ENCODE measurements around the gene LRRFIP1. TPM values are rescaled to one million over a fixed set of nuclear protein-coding genes. Genes with fewer than 3 reads are reported as not detected.
"Not testable (repeated sequence)": the region's sequence is repeated elsewhere in the genome, so short reads cannot be mapped to it uniquely, and the experiment has no call there.

LRRFIP1 gene
- polyA plus RNA-seq, 1 donor from 2014 or later, result 96.3 TPM

DNA sequence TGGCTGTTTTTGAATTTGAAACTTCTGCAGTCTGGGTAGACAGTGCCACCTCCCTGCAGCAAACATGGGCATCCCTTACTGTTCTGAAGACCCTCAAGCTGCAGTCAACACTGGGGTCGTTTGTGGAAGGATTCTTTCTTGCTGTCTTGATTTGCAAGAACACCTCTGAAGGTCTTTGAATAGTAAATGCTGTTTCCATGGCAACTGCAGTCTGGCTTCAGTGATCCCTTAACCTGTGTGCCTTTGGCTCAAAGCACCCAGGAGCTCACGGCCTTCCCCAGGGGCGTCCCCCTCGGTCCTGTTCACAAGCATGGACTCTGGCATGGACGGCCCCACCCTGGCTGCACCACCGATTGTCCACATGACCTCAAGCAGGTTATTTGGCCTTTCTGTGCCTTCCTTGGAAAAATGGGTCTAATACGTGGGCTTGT is 38.3 kb downstream of the LRRFIP1 start:
- H3K27me3 ChIP-seq (ENCODE audit: insufficient read depth, low read depth, low read length), result no peaks in the 10 kb centered on the region
- peaks cover 13% of the 10 kb centered on the region for H3K79me2 ChIP-seq (replicated peaks; ENCODE audit: insufficient read depth, low read length)
- H3K9ac ChIP-seq (ENCODE audit: low read length), result peak overlapping the region; percentile 27
- H2AFZ ChIP-seq (ENCODE audit: low read depth, low read length), result no peak overlapping the region
- peaks cover 3% of the 10 kb centered on the region for H3F3A ChIP-seq (ENCODE audit: insufficient read depth, low read length, poor library complexity, severe bottlenecking)
- H3K4me2 ChIP-seq (ENCODE audit: low read length), result peak overlapping the region; percentile 22
- H3K27ac ChIP-seq (ENCODE audit: low read length), result peak overlapping the region; percentile 68
- H3K9me3 ChIP-seq (ENCODE audit: low read length), result no peaks in the 10 kb centered on the region
- no peaks in the 10 kb centered on the region for H3K36me3 ChIP-seq (ENCODE audit: insufficient read depth, low read length)
- H4K20me1 ChIP-seq (ENCODE audit: insufficient read depth), result no peaks in the 10 kb centered on the region
- H3K9me2 ChIP-seq (ENCODE audit: insufficient read depth, low read length), result no peaks in the 10 kb centered on the region
- TF ChIP-seq EP300 (conservative IDR thresholded peaks at IDR 0.05; ENCODE audit: poor library complexity, severe bottlenecking) (peak; percentile 51), MXI1 (conservative IDR thresholded peaks at IDR 0.05; ENCODE audit: poor library complexity, severe bottlenecking) (peak; percentile 61), EZH2 (IDR thresholded peaks at IDR 0.05; ENCODE audit: borderline replicate concordance, insufficient read depth, low read length, poor library complexity, severe bottlenecking) (no peak), RAD21 (conservative IDR thresholded peaks at IDR 0.05) (peak; percentile 63), SMC3 (conservative IDR thresholded peaks at IDR 0.05; ENCODE audit: poor library complexity) (peak; percentile 53), POLR2AphosphoS5 (IDR thresholded peaks at IDR 0.05) (no peak), TAF1 (IDR thresholded peaks at IDR 0.05; ENCODE audit: low read depth) (no peak)
- TF ChIP-seq, protein P1, sequence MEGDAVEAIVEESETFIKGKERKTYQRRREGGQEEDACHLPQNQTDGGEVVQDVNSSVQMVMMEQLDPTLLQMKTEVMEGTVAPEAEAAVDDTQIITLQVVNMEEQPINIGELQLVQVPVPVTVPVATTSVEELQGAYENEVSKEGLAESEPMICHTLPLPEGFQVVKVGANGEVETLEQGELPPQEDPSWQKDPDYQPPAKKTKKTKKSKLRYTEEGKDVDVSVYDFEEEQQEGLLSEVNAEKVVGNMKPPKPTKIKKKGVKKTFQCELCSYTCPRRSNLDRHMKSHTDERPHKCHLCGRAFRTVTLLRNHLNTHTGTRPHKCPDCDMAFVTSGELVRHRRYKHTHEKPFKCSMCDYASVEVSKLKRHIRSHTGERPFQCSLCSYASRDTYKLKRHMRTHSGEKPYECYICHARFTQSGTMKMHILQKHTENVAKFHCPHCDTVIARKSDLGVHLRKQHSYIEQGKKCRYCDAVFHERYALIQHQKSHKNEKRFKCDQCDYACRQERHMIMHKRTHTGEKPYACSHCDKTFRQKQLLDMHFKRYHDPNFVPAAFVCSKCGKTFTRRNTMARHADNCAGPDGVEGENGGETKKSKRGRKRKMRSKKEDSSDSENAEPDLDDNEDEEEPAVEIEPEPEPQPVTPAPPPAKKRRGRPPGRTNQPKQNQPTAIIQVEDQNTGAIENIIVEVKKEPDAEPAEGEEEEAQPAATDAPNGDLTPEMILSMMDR (IDR thresholded peaks at IDR 0.05; ENCODE audit: poor library complexity, severe bottlenecking), result peak; percentile 51
- TF ChIP-seq, protein P2, sequence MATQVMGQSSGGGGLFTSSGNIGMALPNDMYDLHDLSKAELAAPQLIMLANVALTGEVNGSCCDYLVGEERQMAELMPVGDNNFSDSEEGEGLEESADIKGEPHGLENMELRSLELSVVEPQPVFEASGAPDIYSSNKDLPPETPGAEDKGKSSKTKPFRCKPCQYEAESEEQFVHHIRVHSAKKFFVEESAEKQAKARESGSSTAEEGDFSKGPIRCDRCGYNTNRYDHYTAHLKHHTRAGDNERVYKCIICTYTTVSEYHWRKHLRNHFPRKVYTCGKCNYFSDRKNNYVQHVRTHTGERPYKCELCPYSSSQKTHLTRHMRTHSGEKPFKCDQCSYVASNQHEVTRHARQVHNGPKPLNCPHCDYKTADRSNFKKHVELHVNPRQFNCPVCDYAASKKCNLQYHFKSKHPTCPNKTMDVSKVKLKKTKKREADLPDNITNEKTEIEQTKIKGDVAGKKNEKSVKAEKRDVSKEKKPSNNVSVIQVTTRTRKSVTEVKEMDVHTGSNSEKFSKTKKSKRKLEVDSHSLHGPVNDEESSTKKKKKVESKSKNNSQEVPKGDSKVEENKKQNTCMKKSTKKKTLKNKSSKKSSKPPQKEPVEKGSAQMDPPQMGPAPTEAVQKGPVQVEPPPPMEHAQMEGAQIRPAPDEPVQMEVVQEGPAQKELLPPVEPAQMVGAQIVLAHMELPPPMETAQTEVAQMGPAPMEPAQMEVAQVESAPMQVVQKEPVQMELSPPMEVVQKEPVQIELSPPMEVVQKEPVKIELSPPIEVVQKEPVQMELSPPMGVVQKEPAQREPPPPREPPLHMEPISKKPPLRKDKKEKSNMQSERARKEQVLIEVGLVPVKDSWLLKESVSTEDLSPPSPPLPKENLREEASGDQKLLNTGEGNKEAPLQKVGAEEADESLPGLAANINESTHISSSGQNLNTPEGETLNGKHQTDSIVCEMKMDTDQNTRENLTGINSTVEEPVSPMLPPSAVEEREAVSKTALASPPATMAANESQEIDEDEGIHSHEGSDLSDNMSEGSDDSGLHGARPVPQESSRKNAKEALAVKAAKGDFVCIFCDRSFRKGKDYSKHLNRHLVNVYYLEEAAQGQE (IDR thresholded peaks at IDR 0.05; ENCODE audit: borderline replicate concordance), result peak; percentile 37
- H3K4me3 ChIP-seq (ENCODE audit: low read length), result peak overlapping the region; percentile 44

DNA sequence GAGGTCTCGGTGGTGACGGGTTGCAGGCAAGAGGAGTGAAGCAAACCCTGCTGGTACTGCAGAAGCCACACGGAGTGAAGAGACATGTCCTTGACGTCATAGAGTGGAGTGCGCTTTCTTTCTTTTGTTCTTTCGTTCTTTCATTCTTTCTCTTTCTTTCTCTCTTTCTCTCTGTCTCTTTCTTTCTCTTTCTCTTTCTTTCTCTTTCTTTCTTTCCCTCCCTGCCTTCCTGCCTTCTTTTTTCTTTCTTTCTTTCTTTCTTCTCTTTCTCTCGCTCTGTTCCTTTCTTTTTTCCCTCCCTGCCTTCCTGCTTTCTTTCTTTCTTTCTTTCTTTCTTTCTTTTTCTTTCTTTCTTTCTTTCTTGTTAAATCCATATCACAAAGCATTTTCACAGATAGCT is 39.2 kb downstream of the LRRFIP1 start:
- Histone ChIP-seq H3K9me2 (ENCODE audit: insufficient read depth, low read length) (no peaks in the 10 kb centered on the region), H2AFZ (ENCODE audit: low read depth, low read length) (no peak overlapping the region), H3K4me2 (ENCODE audit: low read length) (no peak overlapping the region), H3F3A (ENCODE audit: insufficient read depth, low read length, poor library complexity, severe bottlenecking) (peaks cover 3% of the 10 kb centered on the region), H3K9ac (ENCODE audit: low read length) (no peak overlapping the region), H3K79me2 (replicated peaks; ENCODE audit: insufficient read depth, low read length) (peaks cover 13% of the 10 kb centered on the region), H3K36me3 (ENCODE audit: insufficient read depth, low read length) (no peaks in the 10 kb centered on the region), H4K20me1 (ENCODE audit: insufficient read depth) (no peaks in the 10 kb centered on the region), H3K27me3 (ENCODE audit: insufficient read depth, low read depth, low read length) (no peaks in the 10 kb centered on the region), H3K9me3 (ENCODE audit: low read length) (no peaks in the 10 kb centered on the region), H3K27ac (ENCODE audit: low read length) (peak overlapping the region; percentile 68), H3K4me3 (ENCODE audit: low read length) (no peak overlapping the region)
- TF ChIP-seq EZH2 (IDR thresholded peaks at IDR 0.05; ENCODE audit: borderline replicate concordance, insufficient read depth, low read length, poor library complexity, severe bottlenecking) (no peak), EP300 (conservative IDR thresholded peaks at IDR 0.05; ENCODE audit: poor library complexity, severe bottlenecking) (no peak), MXI1 (conservative IDR thresholded peaks at IDR 0.05; ENCODE audit: poor library complexity, severe bottlenecking) (no peak), SMC3 (conservative IDR thresholded peaks at IDR 0.05; ENCODE audit: poor library complexity) (no peak), POLR2AphosphoS5 (IDR thresholded peaks at IDR 0.05) (no peak), TAF1 (IDR thresholded peaks at IDR 0.05; ENCODE audit: low read depth) (no peak), RAD21 (conservative IDR thresholded peaks at IDR 0.05) (no peak)
- TF ChIP-seq, protein P1 (IDR thresholded peaks at IDR 0.05; ENCODE audit: poor library complexity, severe bottlenecking), result no peak
- TF ChIP-seq, protein P2 (IDR thresholded peaks at IDR 0.05; ENCODE audit: borderline replicate concordance), result no peak

DNA sequence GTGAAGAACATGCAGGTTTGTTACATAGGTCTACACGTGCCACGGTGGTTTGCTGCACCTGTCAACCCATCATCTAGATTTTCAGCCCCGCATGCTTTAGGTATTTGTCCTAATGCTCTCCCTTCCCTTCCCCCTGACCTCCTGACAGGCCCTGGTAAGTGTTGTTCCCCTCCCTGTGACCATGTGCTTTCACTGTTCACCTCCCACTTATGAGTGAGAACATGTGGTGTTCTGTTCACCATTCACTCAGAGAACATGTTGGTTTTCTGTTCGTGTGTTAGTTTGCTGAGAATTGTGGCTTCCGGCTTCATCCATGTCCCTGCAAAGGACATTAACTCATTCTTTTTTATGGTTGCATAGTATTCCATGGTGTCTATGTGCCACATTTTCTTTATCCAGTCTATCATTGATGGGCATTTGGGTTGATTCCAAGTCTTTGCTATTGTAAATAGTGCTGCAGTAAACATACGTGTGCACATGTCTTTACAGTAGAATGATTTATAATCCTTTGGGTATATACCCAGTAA is 39.7 kb downstream of the LRRFIP1 start:
- not testable (repeated sequence) for H3K4me2 ChIP-seq (ENCODE audit: low read length); H3K4me3 ChIP-seq (ENCODE audit: low read length); H4K20me1 ChIP-seq (ENCODE audit: insufficient read depth); H3K27me3 ChIP-seq (ENCODE audit: insufficient read depth, low read depth, low read length); H3K36me3 ChIP-seq (ENCODE audit: insufficient read depth, low read length); H3K27ac ChIP-seq (ENCODE audit: low read length); H3K9me2 ChIP-seq (ENCODE audit: insufficient read depth, low read length); H2AFZ ChIP-seq (ENCODE audit: low read depth, low read length); H3K9ac ChIP-seq (ENCODE audit: low read length); H3F3A ChIP-seq (ENCODE audit: insufficient read depth, low read length, poor library complexity, severe bottlenecking); H3K9me3 ChIP-seq (ENCODE audit: low read length)
- H3K79me2 ChIP-seq (replicated peaks; ENCODE audit: insufficient read depth, low read length), result peaks cover 13% of the 10 kb centered on the region
